CD4-positive, alpha-beta T cell treated with Interleukin-2 at 100 ng/mL for 4 hours (primary cell): ENCODE measurements around the gene PPRC1.

Experiments
- DNase-seq: peaks from one replicate; pipeline ENCODE4 v3.0.0-alpha.2; 2020; ENCODE audit warnings: low spot score

Gene PPRC1

GRCh38 chr10:102195296-102195870, 62.5 kb downstream of the PPRC1 start:
- no peak for DNase-seq

DNA sequence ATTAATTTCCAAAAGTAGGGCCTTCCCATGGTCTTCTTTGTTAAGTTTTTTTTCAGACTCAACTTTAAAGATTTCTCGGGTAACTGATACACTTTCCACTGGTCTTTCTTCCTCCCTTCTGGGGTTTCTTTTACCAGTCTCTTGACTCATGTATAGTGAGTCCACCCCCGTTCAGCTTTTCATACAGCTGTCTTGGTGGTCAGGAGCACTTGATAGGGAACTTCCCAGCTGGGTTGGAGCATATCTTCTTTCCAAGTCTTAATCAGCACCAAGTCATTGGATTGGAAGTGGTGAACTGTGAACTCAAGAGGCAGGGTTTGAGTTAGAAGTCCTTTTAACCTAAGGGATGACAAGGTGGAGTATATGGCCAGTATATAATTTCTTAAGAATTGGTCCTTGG, 64.1 kb downstream of the PPRC1 start:
- DNase-seq: no peak

- no peak for DNase-seq
Measured at GRCh38 chr10:102198027-102198426, 65.2 kb downstream of the PPRC1 start.
